Vagina (tissue), 2 donors: Measurements from ENCODE around the gene SLC31A1. TPM values are rescaled to one million over a fixed set of nuclear protein-coding genes. Genes with fewer than 3 reads are reported as not detected.

Experiments used
- DNase-seq, 2 donors: peaks; one replicate each; pipeline ENCODE4 v3.0.0-alpha.2; 2017; ENCODE audit errors: extremely low spot score in 2 of 2
- H3K27ac ChIP-seq: fragments of 200-600 bp; sonication (generic); one replicate; pipeline ENCODE4 v1.5.1; 2019
- H3K27me3 ChIP-seq: fragments of 200-600 bp; sonication (generic); one replicate; pipeline ENCODE4 v1.5.1; 2019
- H3K36me3 ChIP-seq, 2 donors: fragments of 200-600 bp; sonication (generic); one replicate each; pipeline ENCODE4 v1.5.1; 2017 to 2019
- H3K4me1 ChIP-seq: fragments of 200-600 bp; sonication (generic); one replicate; pipeline ENCODE4 v1.5.1; 2019
- H3K4me3 ChIP-seq, 2 donors: fragments of 200-600 bp; sonication (generic); 1 replicate in 1 of 2; 2 replicates in 1 of 2; pipeline ENCODE4 v1.5.1; 2016 to 2019
- H3K9me3 ChIP-seq: fragments of 200-600 bp; sonication (generic); one replicate; pipeline ENCODE4 v1.5.1; 2019
- CTCF ChIP-seq, 3 experiments: fragments of 450-650 bp in 2 of 3; fragments of 200-600 bp in 1 of 3; sonication (generic) in 1 of 3; IDR thresholded peaks; one replicate each; pipeline ENCODE4 v1.5.1; 2017 to 2019; ENCODE audit warnings: antibody characterized with exemption in 3 of 3, mild to moderate bottlenecking in 2 of 3, moderate library complexity in 2 of 3
- POLR2A ChIP-seq, 2 donors: fragments of 450-650 bp; IDR thresholded peaks; one replicate each; pipeline ENCODE4 v1.6.1; 2017; ENCODE audit warnings: antibody characterized with exemption in 2 of 2, mild to moderate bottlenecking in 2 of 2, moderate library complexity in 2 of 2
- POLR2AphosphoS5 ChIP-seq, 2 donors: sonication (generic); formaldehyde crosslinking; IDR thresholded peaks; one replicate each; pipeline ENCODE4 v1.9.0; 2017; ENCODE audit warnings: antibody characterized with exemption in 2 of 2, mild to moderate bottlenecking in 2 of 2, low read depth in 1 of 2; ENCODE audit not compliant: insufficient read depth in 1 of 2
- intact Hi-C: fragments of 100-400 bp; cut with DNase I; formaldehyde crosslinking; loops from one replicate; pipeline ENCODE4 v1.15.1; 2023
- total RNA-seq: library from RNA; depleted of rRNA; stranded (reverse); fragments of >200 nt; gene quantifications from one replicate; pipeline ENCODE4 v1.2.3, GENCODE V29; 2016

The SLC31A1 gene
- 9.3 TPM for total RNA-seq

DNA sequence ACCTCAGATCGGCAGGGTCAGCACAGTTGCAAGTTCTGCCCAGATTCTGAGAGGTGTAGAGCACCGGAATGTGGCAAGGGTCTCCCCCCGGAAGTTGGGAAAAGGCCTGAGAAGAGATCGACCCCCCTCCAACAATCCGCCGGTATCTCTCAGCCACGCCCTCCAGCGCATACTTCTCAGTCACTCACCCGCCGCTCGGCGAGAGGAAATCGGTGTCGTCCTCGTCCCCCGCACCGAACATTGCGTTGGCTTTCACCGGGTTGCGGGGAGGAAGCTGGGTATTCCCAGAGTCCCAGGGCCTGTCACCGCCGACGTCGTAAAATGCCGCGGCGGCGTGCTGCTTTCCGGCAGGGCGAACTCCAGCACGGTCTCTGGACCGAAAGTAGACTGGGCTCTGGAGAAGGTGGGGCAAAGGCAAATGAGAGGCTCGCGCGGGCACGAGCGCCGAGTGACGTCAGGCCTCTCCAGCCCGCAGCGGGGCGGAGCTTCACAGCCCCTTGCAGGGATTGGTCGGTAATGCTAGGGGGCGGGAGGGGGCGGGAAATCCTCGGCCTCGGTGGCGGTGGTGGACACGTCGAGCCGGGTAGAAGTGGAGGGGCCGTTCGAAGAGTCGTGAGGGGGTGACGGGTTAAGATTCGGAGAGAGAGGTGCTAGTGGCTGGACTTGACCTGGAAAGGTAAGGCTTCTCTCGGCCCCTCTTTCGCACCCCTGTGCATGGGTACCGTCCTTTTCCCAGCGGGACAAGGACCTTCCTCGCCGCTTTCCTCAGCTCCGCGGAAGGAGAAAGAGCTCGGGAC lies at the start of gene SLC31A1, which contains the start of gene FKBP15:
Gene SLC31A1, plus strand, starts transcription at position 542 of the 797 bp plus-strand sequence. CDS start 34,605 bp downstream, outside the sequence.
Gene FKBP15, minus strand, starts transcription at position 275 of the 797 bp plus-strand sequence. Its CDS starts 34 bp downstream, at position 241.
- intact Hi-C loops = no loop called here

DNA sequence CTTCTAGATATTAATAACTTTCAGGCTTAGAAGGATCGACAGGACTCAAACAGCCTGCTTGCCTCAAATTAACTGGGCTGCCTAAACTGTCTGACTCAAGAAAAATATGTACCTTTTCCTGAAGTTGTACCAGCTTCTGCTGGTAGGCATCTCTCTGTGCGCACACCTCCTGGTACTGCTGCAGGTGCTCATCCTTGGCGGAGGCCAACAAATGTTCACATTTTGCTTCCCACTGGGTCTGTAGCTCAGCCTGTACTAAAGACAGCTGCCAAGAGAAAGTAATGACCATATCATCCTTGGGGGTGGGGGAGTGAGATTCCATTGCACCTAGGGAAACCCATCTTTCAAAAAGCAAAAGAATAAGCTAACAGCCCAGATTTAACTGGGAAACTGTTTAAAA lies 48.0 kb upstream of the SLC31A1 start:
- TF ChIP-seq CTCF (IDR thresholded peaks at IDR 0.05) (no peak), POLR2A (IDR thresholded peaks at IDR 0.05) (no peak), POLR2AphosphoS5 (IDR thresholded peaks at IDR 0.05; ENCODE audit: insufficient read depth in 1 of 2, low read depth in 1 of 2) (no peak)
- DNase-seq = no peak
- H3K9me3 ChIP-seq = no peaks in the 10 kb centered on the region
- intact Hi-C loops = no loop called here
- H3K4me1 ChIP-seq = no peaks in the 10 kb centered on the region
- H3K27ac ChIP-seq = no peak overlapping the region
- no peak overlapping the region for H3K4me3 ChIP-seq
- H3K27me3 ChIP-seq = no peaks in the 10 kb centered on the region
- peaks cover 0 to 86% of the 10 kb centered on the region in 2 donors for H3K36me3 ChIP-seq

More for the DNA sequence above, at the start of gene SLC31A1, which contains the start of gene FKBP15:
- peak within 1 kb of the TSS; percentile 79 for H3K27ac ChIP-seq
- peak within 1 kb of the TSS; percentile 86 to 88 for H3K4me3 ChIP-seq
- H3K9me3 ChIP-seq = no peaks in the 10 kb centered on the region
- no peaks in the 10 kb centered on the region for H3K36me3 ChIP-seq
- H3K4me1 ChIP-seq = peaks cover 39% of the 10 kb centered on the region
- peak; percentile 98 to 99 for DNase-seq
- TF ChIP-seq POLR2A (IDR thresholded peaks at IDR 0.05) (peak in 1 of 2 donors; percentile 17), POLR2AphosphoS5 (IDR thresholded peaks at IDR 0.05; ENCODE audit: insufficient read depth in 1 of 2, low read depth in 1 of 2) (peak; percentile 91 to 92), CTCF (IDR thresholded peaks at IDR 0.05) (no peak)
- no peaks in the 10 kb centered on the region for H3K27me3 ChIP-seq

- peaks cover 0 to 77% of the 10 kb centered on the region in 2 donors for H3K36me3 ChIP-seq
- no peak overlapping the region for H3K27ac ChIP-seq
- DNase-seq = no peak
- TF ChIP-seq POLR2A (IDR thresholded peaks at IDR 0.05) = no peak
- no peak for TF ChIP-seq CTCF (IDR thresholded peaks at IDR 0.05)
- TF ChIP-seq POLR2AphosphoS5 (IDR thresholded peaks at IDR 0.05; ENCODE audit: insufficient read depth in 1 of 2, low read depth in 1 of 2) = no peak
- H3K9me3 ChIP-seq = no peaks in the 10 kb centered on the region
- H3K27me3 ChIP-seq = no peaks in the 10 kb centered on the region
- intact Hi-C loops = no loop called here
- no peak overlapping the region for H3K4me3 ChIP-seq
- no peaks in the 10 kb centered on the region for H3K4me1 ChIP-seq
Measured at GRCh38 chr9:113176803-113177202, 44.5 kb upstream of the SLC31A1 start.

DNA sequence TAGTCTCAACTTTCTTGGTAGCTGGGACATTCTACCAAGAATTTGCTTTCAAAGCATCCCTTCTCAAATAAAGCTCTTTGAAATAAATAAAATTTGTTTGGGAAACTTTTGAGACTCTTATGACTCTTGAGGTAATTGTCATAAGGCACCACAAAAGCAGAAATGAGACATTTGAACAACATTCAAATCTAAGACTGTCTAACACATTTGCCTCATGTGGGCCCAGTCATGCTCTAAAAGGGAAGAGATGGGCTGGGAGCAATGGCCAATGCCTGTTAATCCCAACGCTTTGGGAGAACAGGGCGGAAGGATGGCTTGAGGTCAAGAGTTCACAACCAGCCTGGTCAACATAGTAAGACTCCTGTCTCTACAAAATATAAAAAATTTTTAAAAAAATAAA lies 44.1 kb upstream of the SLC31A1 start:
- H3K36me3 ChIP-seq = peaks cover 0 to 82% of the 10 kb centered on the region in 2 donors
- DNase-seq = no peak
- intact Hi-C loops = no loop called here
- H3K4me3 ChIP-seq = no peak overlapping the region
- H3K9me3 ChIP-seq = no peaks in the 10 kb centered on the region
- H3K4me1 ChIP-seq = no peaks in the 10 kb centered on the region
- TF ChIP-seq POLR2A (IDR thresholded peaks at IDR 0.05) = no peak
- no peak for TF ChIP-seq POLR2AphosphoS5 (IDR thresholded peaks at IDR 0.05; ENCODE audit: insufficient read depth in 1 of 2, low read depth in 1 of 2)
- no peak for TF ChIP-seq CTCF (IDR thresholded peaks at IDR 0.05)
- no peak overlapping the region for H3K27ac ChIP-seq
- no peaks in the 10 kb centered on the region for H3K27me3 ChIP-seq

GRCh38 chr9:113178087-113178486 lies 43.3 kb upstream of the SLC31A1 start:
- intact Hi-C loops = no loop called here
- Histone ChIP-seq H3K36me3 (peaks cover 0 to 82% of the 10 kb centered on the region in 2 donors), H3K27me3 (no peaks in the 10 kb centered on the region)

More at GRCh38 chr9:113178087-113178486, 43.3 kb upstream of the SLC31A1 start:
- Histone ChIP-seq H3K4me1 (no peaks in the 10 kb centered on the region), H3K9me3 (no peaks in the 10 kb centered on the region), H3K4me3 (no peak overlapping the region), H3K27ac (no peak overlapping the region)
- DNase-seq = no peak
- no peak for TF ChIP-seq CTCF (IDR thresholded peaks at IDR 0.05)
- TF ChIP-seq POLR2AphosphoS5 (IDR thresholded peaks at IDR 0.05; ENCODE audit: insufficient read depth in 1 of 2, low read depth in 1 of 2) = no peak
- no peak for TF ChIP-seq POLR2A (IDR thresholded peaks at IDR 0.05)
